UCSD-AML1 (cell line): ENCODE measurements around the gene HOXD3.

Experiments
- DNase-seq: peaks from one replicate; lab custom pipeline; 2025; ENCODE audit not compliant: unreplicated experiment; lab: John Stamatoyannopoulos, UW

Gene HOXD3

DNA sequence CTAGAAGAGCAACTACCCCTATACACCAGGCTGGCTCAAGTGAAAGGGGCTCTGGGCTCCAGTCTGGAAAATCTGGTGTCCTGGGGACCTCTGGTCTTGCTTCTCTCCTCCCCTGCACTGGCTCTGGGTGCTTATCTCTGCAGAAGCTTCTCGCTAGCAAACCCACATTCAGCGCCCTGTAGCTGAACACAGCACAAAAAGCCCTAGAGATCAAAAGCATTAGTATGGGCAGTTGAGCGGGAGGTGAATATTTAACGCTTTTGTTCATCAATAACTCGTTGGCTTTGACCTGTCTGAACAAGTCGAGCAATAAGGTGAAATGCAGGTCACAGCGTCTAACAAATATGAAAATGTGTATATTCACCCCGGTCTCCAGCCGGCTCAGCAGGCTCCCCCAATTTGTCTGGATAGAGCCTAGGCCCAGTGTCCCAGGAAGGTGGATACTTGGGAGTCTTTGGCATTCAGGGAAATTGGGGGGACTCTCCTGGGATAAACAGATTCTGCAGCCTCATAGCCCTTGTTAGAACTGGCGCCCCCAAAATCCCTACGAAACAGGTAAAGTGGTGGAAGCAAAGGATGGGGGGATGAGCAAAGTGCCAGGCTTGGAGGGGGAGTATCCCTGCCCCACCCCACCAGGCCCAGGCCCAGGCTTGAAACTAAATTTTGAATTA, 8.2 kb upstream of the HOXD3 start:
- DNase-seq, result no peak

DNA sequence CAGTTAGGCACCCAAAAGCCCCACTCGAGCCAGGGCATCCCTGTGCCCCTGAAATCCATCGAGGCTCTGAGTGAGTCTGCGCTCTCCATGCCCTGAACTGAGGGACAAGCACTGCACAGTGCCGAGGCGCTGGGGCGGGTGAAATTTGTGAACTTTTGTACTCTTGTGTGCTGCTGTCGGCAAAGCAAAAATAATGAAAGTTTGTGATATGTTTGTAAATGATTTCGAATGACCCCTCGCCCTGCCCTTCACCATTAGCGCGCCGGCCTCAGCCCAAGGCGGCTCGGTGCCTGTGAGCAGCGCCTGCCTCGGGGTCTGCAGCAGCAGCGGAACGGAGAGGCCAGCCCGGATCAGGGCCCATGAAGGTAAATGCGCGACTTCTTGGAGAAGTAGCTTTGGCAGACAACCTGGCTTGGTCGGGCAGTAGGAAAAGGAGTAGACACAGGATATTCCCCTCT, 7.6 kb upstream of the HOXD3 start:
- no peak for DNase-seq

DNA sequence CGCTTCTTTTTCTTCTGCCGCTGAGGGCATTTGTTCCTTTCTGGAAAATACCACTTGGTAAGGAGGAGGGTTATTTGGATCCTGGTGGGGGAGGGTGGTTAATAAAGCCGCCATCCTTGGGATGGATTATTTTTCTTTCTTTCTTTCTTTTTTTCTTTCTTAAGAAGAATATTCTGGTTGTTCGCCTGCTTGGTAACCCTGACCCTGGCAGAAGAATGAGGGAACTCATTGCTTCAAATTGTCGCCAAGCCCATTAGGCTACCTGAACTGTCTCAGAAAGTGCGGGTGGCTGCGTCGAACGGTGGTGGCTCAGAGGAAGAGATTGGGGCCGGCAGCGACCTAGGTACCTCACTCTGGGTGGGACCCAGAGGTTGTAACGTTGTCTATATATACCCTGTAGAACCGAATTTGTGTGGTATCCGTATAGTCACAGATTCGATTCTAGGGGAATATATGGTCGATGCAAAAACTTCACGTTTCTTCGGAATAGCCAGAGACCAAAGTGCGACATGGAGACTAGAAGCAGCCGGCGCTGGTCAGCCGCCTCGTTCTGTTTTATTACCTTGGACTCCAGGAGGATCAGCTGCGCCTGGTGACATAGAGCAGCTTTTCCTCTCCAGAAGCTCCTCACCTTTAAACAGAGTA, 7.0 kb upstream of the HOXD3 start:
- DNase-seq, result no peak

DNA sequence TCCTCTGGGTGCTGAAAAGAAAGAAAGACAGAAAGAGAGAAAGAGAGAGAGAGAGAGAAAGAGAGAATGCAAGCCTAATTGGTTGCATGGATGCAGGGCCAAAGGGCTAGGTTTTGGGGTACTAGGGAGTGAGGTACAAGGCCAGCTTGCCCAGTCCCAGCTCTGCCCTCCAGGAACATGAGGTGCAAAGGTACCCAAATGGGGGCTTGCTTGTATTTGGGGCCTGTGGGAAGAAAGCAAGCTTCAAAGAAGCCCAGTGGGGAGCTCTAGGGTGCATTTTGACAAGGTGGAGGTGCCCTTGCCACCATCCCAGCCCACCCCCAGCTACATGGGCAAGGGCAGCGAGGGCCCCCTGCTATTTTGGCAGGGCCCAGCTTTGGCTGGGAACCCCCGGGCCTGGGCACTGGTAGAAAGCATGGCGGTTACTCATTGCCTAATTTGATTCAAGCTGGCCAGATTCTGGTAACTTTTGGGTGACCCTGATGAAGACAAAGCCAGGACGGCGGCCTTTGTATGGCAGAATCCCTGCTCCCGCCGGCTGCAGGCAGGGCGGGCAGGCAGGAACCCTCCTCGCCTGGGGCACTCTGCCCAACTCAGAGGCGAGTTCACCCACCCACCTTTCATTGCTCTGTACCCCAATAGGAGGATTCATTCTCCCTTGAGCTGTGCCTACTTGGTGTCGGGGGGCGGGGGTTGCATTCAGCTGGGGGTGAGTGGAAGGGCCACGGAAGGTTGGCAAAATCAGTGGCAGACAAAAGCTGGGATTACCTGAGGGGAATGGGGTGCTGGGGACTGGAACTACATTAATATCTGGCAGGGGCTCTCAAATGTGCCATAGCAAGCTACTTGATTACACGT, 6.3 kb upstream of the HOXD3 start:
- no peak for DNase-seq

DNA sequence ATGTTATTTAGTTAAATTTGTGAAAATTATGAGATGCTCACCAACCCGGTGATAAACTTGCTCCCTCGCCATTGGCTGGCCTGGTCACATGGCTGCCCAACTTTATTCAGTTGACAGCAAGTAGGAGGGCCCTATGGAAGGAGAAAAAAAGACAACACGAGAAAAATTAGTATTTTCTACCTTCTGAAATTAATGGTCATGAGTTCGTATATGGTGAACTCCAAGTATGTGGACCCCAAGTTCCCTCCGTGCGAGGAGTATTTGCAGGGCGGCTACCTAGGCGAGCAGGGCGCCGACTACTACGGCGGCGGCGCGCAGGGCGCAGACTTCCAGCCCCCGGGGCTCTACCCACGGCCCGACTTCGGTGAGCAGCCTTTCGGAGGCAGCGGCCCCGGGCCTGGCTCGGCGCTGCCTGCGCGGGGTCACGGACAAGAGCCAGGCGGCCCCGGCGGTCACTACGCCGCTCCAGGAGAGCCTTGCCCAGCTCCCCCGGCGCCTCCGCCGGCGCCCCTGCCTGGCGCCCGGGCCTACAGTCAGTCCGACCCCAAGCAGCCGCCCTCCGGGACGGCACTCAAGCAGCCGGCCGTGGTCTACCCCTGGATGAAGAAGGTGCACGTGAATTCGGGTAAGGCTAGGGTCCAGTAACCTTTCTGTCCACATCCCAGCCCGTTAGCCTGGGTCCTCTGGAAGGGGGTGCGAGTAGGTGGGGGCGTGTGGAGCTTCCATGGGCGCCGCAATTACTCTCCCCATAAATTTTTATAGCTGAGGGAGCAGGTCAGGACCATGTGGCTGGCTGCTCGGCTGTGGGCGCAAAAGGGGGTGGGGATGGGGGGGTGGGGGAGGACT, 5.4 kb upstream of the HOXD3 start, which contains the start of gene HOXD4:
TSS of gene HOXD4 (plus strand) at position 109 of the 846 bp plus-strand sequence. CDS start at position 193, 84 bp downstream.
- no peak for DNase-seq

DNA sequence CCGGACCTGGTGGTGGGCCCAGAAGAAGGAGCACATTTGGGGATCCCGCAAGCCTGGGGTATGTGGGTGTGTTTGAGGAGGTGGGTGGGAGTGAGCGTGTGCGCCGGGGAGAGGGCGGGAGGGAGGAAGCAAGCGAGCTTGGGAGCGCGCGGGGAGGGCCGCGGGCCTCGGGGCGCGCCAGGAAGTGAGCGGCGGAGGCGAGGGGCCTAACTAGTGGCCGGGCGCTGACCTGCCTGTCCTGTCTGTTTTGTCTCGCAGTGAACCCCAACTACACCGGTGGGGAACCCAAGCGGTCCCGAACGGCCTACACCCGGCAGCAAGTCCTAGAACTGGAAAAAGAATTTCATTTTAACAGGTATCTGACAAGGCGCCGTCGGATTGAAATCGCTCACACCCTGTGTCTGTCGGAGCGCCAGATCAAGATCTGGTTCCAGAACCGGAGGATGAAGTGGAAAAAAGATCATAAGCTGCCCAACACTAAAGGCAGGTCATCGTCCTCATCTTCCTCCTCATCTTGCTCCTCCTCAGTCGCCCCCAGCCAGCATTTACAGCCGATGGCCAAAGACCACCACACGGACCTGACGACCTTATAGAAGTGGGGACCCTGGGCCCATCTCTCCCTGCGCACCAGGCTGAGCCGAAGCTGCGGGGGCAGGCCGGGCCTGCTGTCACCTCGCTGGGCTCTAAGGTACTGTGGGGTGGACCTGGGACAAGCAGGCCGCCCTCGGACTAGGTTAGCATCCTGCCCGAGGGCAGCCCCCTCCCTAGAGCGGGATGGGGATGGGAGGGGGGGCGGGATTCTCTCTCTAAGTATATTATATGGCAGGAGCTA, 4.5 kb upstream of the HOXD3 start:
- DNase-seq, result no peak

DNA sequence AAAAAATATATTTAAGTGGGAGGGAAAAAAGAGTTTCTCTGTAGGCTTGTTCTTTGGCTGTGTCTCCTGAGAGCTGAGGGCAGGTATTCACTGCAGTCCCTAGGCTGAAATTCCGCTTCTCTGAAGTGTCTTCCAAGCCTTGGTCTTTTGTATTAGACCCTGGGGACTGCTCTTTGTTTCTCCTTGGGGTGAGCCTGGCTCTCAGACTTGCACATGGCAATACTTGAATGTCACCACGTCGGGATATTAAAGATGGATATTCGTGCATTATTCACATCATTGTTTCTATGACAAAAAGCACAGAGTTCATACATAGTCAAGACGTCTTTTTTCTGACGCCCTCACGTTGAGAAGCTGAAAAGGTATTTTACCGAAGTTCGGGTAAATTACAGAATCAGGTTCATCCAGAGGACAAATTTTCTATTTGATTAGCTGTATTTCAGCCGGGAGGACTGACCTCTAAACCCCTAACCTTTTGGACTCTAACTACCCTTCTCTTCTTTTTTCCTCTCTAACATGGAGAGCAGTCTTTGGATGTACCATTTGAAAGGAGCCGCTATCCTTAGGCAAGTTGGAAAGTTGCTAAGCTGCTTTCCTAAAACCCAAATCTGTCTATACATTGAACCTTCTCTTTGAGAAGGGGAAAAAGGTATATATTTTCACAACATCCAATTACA, 2.4 kb upstream of the HOXD3 start:
- DNase-seq, result no peak

DNA sequence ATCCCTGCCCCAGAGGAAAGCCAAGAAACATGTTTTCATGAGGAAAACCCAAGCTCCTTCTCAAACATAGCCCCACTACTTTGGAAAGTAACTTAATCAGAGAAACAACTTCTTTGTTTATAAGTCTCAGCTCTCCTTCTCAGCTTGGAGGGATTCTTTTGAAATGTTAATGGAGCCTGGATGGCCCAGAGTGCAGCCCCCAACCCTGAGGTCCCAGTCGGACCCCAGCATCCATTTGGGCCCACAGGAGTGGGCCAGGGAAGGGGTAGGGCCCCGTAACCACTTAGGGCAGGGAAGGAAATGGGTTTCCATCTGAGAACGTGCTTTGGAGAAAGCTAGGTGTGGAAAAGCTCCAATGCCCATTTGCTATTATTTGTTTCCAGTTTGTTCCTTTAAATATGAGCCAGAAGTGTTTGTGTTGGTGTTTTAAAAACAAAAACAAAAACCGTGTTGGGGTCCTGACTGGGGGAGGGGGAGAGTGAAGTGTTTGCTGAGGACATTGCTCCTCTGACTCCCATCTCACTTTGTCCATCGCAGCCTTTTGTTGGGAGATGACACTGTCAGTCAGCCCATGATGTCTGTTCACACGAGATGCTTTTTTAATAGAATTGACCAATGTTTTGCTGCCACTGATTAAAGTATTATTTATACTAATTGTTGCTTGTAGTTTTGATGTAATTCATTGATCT, 1.6 kb upstream of the HOXD3 start:
- DNase-seq, result no peak

DNA sequence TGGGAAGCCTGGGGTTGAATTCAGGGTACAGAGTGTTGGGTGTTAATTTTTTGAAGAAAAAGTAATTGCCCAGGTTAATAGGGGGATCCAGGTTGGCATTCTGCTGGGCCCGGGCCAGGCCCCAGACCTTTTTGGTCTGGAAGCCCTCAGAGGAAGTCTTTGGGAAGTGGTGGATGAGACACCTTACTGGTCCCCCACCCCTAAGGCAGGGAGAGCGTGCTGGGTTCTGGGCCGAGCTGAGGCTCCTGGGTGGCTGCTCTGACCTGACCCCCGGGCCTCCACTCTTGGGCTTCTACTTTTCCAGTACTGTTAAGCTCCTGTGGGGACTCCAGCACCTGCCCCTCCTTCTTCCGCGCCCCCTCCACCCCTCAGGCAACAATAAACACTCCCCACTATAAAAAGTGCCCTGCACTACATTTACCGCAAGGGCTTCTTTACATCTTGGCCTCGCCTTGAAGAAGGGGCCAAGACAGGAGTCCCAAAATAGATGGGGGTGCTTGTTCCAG, 753 bp upstream of the HOXD3 start:
- no peak for DNase-seq

DNA sequence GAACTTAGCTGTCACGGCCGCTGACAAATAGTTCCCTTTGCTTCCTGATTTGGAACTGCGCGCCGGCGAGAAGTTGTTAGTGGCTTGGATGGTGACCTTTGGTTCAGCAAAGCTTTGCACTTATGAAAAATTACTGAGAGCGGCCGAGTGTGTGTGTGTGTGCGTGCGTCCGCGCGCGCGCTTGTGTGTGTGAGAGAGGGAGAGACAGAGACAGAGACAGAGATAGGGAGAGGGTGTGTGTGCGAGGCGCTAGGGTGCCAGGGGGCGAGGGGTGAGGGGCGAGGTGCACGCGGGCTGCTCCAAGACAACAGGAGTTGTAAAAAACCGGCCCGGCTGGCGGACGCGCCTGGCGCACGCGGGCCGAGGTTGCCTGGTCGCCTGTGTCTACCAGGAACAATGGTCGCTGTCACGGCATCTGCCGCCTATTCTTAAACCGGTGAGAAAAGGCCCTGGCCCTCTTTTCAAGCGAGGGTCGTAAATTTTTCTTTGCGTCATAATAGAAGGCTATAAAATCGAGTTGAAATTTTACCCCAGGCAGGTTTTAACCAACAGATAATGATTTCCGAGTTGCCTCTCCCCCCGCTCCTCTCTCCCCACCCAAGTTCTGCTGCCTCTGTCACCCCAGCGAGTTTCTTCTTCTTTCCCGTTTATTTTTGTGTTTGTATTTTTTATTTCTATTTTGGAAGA, 535 bp downstream of the HOXD3 start:
- DNase-seq, result no peak

DNA sequence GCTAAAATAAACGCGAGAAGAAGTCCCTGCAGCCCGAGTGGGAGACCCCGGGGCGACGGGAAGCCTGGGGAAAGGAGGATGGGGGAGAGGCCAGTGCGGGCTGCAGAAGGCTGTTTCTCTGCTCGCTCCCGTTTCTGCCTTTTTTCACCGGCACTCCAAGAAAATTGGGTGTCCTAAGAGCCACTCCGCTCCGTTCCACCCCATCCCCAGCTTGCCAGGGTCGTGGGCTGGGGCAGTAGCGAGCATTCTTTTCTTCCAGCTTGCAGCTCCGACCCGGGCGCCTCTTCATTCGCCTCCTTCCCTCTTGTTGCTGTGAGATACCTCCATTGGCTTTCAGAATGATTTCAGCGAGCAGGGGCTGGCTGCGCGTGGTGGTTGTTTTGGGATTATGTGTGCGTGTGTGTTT, 1.1 kb downstream of the HOXD3 start:
- no peak for DNase-seq

DNA sequence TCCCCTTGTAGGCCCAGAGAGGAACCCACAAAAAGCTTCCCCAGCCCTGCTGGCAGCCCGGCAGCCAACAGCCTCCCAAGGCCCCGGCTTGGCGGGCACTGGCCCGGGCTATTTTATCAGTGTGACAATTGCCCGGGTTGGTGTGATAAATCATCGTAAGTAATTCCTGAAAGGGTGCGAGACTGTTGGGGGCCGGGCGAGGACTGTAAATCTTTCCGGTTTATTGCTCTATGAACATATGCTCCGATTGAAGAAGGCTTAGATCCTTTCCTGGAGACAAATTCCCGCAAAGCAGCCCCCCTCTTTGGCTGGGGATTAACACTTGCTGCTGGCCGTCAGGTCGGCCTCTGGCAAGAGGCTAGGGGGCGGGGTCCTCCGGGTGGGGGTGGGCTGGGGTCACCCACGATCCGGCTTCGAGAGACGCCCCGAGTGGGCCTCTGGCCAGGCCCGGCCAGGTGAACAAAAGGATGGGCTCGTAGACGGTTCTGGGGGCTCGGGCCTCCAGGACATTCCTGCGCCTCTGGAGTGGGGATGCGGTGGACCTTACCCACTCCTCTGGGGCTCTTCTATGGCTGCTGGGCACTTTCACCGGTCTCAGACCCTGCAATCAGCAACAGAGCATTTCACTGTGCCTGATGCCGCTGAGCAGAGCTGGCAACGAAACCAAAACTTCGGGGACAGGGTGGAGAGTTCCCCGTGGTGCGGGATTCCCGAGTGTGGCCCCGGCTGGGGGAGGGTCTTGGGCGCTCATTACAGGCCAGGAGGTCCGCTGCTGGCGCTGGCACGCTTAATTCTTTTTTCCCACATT, 2.0 kb downstream of the HOXD3 start:
- no peak for DNase-seq

DNA sequence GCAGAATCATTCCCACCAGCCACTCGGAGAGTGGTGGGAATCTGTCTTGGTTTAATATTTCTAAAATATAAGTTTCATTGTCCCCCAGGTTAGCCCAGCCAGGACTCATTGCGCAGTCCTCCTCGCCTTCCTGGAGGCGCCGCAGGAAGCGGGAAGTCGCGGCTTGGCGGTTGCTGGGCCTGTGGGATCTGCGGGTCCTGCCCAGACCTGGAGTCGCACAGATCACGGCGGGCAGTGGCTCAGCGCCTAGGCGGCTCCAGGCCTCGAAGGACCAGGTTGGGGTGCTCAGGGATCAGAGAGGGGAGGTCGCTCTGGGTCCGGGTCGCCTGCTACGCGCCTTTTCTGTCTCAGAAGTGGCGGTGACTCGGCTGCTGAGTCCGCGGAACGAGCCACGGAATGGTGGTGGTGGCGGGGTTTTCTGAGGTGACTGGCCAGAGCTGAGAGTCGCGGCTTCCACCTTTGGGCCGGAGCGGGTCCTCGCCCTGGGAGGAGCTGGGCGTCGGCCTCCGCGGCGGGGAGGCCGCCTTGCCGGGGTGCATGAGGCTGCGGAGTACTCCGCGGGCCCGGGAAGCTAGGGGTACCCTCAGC, 2.6 kb downstream of the HOXD3 start:
- DNase-seq, result no peak

DNA sequence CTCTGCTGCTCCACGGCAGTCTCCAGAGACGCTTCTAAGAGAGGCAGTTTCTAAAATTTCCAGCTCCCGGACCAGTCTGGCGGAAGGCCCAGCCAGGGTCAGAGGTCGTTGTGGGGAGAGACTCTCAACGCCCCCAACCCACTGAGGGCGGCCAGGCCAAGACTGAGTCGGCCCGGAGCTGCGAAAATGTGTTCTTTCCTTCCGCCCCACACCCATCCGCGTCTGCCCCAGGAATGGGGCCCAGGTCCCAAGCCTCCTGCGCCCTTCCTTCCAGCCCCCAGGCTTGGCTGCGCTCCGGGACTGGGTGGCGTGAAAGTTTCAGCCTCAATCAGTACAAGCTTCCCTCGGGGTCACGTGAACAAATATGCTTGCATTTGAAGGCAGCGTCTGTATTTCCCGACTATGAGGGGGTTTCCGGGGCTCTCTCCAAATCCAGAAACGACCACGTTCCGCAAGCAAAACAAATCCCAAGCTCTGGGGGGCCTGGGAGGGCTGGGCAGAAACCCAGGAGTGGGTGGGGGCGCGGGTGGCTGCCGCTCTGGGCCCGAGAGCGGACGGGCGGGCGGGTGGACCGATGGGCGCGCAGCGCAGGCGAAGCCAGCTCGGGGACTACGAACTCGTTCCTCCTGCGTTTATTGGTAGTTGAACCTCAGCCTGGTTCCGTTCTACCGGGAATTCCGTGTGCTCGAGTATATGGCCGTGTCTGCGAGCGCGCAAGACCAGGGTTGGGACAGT, 3.3 kb downstream of the HOXD3 start:
- DNase-seq, result no peak

DNA sequence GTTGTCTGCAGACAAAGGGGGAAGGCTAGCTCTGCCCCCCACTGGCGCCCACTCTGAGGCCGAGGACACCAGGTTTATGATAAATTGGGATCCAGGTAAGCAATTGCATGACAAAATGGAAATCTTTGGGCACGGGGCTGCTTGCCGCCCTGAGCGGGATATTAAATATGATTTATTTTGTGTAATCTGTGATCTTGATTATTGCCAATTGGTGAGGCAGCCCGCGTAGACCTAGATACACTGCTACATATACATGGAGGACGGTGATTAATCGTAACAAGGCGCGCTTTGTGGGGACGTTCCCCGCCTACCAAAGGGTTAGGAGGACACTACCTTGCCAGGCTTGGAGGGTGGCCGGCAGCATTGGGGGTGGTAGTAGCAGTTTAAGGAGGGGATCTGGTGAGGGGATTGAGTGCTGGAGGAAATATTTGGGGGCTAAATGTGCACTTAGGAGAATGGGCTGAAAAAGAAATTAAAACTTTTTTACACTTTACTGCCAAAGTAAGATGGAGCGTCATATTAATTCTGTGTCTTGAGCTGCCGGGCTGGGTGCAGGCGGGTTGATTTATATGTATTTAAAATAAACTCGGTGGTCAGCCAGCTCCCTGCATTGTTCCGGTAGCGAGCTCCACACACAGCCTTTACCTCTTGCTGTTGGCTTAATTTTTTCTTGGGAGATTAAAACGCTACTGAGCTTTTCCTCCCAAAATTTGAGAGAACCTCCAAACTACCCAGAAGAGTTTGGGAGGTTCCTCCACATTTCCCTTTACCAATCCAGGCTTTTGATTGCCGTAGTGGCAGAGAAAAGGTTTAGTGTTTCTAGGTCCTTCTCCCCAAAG, 4.1 kb downstream of the HOXD3 start:
- no peak for DNase-seq
